Lung microvascular endothelial cell (primary cell): ENCODE data around the gene ZNF22. TPM values are rescaled to one million over a fixed set of nuclear protein-coding genes. Genes with fewer than 3 reads are reported as not detected.

Experiments used
- DNase-seq, 2 donors: peaks; one replicate each; pipeline versions ENCODE4 v3.0.0 to v3.0.0-alpha.2; 2010; ENCODE audit warnings: low read depth in 2 of 2
- total RNA-seq: library from RNA; depleted of rRNA; stranded (reverse); fragments of >200 nt; gene quantifications from 2 replicates; pipeline ENCODE4 v1.2.1, GENCODE V29; 2014

Gene ZNF22
- total RNA-seq, 1 donor from 2014 or later = 39.3 TPM

DNA sequence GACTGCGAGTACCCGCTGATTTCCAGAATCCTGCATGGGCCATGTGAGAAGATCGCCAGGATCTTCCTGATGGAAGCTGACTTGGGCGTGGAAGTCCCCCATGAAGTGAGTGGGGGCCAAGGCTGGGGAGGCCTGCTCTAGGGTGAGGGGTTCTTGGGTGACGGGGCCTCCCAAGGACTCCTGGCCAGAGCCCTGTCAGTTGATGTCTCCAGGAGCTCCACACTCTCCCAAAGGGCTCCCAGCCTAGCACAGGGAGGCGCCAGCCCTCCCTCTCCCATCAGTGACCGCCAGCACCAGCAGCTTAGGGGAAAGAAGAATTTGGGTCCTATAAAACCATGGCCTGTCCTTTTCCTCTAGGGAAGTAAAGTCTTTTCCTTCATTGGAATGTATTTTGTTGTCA lies 9.8 kb upstream of the ZNF22 start:
- DNase-seq = no peak

DNA sequence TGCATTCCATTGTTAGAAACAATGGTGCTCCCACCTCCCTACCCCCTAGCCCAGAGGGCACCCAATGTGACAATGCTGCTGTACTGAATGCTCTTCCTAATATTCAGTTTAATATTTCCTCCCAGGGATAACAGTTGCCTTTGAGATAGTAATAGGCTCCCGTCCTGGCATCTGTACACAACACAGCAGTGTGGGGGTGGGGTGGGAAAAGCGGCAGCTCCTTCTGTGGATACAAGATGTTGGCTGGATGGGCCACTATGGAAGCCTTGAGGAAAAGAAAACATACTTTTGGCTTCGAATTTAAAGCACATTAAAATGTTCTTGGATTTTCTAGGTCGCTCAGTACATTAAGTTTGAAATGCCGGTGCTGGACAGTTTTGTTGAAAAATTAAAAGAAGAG lies 9.2 kb upstream of the ZNF22 start:
- no peak for DNase-seq

DNA sequence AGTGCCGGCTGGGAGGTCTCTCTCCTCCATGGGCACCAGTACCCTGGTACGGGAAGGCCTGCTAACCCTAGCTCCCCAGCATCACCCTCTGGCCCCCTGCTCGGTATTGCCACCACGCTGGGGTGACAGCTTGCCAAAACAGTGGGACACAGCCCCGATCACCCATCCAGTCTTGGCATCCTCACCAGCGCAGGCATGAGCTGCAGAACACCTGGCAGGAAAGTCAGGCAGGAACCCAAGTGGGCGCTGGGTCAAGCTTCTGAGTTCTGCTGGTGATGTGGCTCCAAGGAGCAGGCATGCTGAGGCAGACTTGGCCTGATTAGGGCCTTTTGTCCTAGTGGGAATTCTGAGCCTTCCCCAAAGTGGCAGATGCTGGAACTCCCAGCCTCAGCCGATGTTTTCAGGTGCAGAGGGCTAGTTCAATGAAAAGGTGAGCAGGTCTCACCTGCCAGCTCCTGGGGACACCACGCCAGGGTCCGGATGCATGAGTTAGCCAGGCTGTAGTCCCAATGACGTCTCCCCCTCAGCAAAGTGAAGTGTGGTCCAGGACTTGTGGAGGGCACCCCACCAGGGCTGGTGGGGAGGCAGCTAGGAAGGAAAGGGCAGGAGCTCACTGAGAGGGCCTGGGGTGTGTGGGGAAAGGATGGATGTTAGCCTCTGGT lies 8.5 kb upstream of the ZNF22 start:
- no peak for DNase-seq

DNA sequence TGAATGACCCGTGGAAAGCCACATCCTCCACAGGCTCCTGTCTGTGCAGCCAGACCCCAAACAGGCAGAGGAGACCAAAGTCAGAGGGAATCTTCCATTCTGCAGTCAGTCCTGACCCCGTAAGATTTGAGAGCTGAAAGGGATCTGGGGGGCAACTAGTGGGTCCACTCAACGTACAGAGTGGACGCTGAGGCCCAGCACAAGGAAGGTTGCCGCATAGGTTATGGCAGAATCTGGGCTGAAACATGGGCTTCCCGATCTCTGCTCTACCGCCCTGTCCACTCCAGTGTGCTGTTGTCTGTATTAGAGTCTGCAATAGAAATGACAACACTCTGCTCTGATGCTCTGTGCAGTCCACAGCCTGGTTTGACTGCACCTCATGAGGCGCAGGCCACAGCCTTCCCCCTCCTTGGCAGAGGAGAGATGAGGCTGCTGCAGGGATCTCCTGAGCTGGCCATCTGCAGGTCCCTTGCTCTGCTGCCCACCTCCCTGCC lies 7.9 kb upstream of the ZNF22 start:
- DNase-seq = no peak

DNA sequence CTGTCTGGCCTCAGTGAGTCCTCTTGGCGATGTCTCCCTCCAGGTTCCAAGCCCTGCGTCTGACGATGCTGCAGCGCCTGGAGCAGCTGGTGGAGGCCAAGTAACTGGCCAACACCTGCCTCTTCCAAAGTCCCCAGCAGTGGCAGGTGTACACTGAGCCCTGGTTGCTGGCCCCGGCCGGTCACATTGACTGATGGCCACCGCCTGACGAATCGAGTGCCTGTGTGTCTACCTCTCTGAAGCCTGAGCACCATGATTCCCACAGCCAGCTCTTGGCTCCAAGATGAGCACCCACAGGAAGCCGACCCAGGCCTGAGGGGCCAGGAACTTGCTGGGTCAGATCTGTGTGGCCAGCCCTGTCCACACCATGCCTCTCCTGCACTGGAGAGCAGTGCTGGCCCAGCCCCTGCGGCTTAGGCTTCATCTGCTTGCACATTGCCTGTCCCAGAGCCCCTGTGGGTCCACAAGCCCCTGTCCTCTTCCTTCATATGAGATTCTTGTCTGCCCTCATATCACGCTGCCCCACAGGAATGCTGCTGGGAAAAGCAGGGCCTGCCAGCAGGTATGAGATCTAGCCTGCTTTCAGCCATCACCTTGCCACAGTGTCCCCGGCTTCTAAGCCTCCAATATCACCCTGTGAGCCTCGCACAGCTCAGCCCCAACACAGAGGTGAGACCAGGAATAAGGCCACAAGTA lies 7.3 kb upstream of the ZNF22 start:
- no peak for DNase-seq

DNA sequence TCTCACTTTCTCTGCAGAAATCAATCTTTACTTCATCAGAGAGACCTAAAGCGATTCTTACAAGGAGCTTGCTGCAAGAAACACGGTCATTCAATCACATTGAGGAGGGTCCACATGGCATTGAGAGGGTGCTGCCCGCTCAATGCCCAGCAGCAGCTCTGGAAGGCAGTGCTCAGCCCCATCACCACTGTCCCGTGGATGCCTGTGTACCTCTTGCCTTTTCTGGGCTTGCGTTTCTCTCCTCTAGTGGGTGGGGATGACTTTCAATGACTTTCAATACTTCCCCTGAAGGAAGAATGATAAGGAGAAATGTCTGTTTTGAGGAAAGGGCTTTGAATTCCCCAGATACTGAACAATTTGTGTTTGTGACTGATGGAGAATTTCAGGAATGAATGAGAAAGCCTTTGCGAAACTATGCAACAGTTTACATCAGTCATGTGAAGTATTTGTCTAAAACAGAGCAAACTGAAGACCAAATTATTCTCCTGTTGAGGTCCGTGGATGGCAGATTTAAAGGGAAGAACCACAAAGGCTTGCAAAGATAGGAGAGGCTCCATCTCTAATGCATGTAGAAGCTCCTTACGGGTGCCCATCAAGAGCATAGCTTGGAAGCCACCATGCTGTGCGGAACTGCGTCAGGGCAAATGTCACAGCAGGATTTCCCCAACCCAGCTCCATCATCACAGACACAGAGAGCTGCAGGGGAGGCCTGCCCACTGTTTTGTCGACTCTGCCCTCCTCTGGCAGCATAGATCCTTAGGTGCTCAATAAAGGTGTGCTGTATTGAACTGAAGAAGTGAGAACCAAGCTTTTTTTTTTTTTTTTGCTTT lies 6.6 kb upstream of the ZNF22 start:
- DNase-seq = no peak

DNA sequence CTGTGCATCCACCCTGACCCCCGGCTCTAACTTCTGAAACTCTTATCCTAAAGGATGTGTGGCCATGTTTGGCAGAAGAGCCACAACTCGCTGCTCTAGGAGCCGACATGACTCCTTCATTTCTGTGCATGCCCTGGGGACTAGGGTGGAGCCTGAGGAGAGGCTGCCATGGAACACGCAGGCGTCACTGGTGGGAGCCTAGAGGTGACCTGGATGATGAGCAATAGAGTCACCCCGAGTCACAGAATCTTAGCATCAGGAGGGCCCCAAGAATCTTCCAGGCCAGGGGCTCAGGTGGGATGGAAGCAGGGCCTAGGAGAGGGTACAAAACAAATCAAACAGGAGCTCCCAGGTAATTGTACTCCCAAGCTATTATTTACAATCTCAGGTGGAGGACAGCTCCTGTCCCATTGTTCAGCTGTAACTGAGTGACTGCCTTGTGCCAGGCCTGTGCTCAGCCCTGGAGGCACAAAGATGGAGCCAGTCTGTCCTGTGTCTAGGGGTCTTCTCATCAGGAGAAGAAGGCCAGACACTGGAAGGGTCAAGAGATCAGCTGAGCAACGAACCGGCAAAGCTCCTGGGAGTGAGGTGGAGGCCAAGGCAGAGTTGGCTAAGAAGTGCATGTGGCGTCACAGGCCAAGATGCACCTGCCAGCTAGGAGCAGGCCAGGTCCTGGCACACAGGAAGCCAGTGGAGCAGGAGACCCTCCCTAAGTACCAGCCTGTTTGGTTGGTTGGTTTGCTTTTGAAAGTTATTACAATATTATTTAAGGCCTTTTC lies 5.8 kb upstream of the ZNF22 start:
- DNase-seq = no peak

DNA sequence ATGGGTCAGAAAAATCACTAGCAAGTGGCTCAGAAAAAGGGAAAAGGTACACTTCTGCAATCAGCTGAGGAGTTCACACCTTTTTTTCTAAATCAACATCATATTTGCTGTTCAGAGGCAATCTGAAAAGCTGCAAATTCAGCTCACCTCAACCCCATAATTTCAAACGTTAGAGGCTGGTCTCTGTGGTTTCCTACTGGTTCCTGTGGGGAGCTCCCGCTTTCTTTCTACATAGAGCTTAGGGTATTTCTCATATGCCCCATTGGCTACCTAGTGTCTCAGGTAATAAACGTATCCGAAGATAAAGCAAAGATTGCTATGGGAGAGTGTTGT lies 5.2 kb upstream of the ZNF22 start:
- DNase-seq = no peak

DNA sequence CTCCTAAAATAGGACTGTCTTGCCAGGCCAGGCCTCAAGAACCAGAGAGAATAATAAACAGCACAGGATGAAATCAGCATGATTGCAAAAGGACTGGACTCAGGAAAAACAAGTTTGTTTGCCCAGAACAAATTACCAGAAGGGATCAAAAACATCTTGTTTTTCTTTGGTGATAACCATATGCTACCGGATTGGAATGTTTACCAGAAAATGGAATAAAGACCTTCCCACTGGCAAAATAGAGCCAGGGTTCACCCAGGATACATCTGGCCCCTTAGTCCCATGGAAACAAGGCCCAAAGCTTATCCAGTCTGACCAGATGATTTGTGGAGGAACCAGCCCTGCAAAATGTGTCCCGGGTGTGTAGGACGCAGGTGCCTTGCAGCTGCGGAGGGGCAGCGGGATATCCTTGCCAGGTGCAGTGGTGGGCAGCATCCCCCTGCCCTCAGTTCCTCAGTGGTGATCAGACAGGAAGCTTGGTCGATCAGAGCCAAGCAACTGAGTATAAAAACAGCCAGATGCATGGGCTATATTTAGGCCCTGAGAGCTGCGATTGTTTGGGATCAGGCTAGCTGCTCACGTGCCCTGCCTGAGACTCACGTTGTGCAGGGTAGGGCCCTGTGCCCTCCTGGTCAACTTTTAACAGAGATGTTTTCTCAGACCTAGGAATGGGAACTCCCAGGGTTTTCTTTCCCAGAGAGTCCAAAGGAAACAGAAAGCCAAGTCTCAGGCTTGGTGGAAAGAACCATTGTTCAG lies 4.6 kb upstream of the ZNF22 start:
- peak; percentile 94 to 98 for DNase-seq

DNA sequence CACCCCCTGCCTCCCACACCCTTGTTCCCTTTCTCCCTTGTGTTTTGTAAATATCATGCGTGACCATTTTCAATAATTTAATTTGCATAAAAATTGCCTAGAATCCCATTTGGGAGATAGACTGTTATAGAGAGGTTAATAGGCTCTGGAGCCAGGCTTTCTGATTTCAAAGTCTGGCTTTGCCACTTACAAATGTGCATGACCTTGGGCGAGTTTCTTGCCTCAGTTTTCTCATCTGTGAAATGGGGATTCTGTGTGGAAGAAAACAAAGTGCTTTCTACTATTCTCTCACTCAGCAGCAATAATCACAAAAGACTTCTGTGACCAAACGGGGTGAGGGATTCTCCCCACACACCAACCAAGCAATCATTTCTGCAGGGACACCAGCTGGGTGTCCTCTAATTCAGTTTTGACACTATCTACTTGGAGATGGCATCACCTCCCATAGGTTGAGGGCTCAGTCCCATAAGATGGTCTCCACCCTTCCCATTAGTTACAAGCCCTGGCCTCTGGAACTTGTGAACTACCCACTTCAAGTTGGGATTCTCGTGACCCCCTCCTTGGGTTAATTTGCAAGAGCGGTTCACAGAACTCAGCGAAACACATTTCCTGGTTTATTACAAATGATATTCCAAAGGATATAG lies 3.5 kb upstream of the ZNF22 start:
- DNase-seq = no peak

DNA sequence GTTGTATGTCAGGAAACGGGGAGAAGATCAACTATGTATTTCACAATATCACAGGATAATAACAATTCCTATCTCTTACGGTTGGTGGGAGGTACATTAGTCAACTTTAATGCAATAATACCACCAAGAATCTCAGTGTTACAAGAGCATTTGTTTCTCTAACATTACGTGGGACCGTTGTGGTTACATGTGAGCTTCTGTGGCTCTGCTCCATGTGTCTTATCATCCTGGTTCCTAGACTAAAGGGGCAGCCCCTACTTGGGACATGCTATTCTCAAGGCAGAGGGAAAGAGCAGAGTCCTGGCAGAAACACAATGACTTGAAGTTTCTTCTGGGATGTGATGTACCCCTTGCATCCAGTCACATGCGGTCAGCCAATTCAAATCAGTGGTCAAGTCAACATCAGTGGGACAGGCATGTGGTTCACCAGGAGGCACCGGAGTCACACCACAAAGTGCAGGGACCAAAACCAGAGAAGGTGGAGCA lies 2.5 kb upstream of the ZNF22 start:
- peak in 1 of 2 donors; percentile 1 for DNase-seq

DNA sequence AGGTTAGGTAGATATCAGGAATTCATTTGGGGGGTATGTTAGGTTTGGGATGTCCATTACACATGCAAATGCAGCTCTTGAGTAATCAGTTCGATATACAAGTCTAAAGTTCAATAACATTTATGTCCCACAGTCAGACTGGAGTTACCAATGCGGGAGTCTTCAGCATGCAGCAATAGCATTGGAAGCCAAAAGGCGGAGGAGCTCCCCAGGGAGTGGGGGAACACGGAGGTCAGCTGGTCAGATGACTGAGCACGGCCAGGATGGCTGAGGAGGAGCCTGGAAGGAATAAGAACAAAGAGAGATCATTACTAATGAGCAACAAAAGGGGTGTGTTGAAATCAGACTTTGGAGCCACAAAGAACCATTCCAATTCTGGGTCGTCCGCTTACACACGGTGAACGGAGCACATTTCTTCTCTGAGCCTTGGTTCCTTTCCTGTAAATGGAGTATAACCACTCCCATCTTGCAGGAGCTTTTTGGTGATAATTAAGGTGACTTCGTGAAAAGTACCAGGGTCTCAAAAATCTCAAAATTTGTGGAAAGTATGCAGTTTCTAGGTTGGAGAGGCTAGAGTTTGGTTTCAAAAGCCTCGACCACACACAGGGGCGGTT lies 478 bp upstream of the ZNF22 start:
- peak in 1 of 2 donors; percentile 74 for DNase-seq

DNA sequence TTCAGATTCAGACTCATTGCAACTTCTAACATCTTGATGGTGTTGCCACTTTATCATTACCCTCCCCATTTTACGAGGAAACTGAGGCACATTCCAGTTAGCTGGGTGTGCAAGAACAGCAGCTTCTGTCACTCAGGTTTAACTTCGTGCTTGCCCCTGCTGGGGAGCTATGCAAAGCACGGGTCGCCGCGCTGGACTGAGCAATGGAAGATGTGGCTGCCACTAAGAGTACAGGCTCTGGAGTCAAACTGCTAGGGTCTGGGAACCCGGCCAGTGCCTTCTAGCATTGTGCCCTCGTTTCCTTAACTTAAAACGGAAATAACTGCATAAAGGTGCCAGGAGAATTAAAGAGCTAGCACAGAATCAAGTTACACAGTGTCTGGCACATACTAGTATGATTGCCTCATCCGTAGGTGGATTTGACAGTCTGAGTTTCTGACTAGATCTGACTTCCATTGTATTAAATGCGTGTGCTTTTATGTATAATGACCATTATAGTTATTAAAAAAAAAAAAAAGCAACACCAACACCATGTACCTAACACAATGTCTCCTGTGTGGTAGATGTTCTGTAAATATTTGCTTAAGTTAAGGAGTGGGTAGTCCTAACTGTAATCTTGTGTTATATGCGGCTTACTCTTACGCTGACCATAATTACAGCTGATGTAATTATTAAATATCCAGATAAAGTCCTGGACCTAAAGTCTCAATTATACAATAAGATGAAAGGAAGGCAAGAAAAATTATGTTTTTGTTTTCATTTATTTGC lies 842 bp downstream of the ZNF22 start:
- peak; percentile 78 to 81 for DNase-seq

DNA sequence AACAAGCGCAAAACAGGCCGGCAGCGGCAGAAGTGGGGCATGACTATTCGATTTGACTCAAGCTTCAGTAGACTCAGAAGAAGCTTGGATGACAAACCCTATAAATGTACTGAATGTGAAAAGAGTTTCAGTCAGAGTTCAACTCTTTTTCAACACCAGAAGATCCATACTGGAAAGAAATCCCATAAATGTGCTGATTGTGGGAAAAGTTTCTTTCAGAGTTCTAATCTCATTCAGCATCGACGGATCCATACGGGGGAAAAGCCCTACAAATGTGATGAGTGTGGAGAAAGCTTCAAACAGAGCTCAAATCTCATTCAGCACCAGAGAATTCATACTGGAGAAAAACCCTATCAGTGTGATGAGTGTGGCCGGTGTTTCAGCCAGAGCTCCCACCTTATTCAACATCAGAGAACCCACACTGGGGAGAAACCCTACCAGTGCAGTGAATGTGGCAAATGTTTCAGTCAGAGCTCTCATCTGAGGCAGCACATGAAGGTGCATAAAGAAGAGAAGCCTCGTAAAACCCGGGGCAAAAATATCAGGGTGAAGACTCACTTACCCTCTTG lies 2.8 kb downstream of the ZNF22 start:
- DNase-seq = peak in 1 of 2 donors; percentile 0

DNA sequence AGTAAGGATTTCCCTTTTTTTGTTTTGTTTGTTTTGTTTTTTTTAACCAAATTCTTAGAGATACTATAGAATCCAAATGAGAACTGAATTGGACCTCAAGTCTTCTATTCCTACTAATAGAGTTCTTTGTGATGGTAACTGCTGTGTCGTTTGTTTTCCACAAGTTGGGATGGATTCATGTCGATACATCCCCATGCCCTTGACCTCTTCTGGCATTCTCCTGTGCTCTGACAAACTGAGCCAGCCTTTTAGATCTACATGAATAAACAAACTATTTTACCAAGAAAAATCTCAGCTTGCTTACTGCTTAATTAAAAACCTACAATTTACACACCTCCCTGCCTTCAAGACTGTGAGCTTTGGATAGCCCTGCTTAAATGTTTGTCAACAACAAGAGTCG lies 3.9 kb downstream of the ZNF22 start:
- DNase-seq = no peak

DNA sequence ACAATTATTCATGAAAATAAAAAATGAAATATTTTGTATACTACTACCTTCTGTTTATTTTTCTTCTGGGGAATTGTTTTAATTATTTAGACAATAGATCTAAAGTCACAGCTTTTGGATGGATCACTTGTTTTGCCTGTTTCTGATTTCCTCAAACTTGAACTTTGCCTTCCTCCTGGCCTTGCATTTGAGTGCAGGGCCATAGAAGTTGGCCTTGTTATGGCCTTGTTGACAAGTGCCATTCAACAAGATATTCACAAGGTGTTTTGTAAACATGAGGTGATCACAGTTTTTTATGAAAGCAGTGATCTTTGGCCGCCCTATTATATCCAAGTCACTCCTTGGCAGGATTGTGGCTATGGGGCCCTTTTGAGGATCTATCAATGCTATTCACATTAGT lies 4.6 kb downstream of the ZNF22 start:
- no peak for DNase-seq

DNA sequence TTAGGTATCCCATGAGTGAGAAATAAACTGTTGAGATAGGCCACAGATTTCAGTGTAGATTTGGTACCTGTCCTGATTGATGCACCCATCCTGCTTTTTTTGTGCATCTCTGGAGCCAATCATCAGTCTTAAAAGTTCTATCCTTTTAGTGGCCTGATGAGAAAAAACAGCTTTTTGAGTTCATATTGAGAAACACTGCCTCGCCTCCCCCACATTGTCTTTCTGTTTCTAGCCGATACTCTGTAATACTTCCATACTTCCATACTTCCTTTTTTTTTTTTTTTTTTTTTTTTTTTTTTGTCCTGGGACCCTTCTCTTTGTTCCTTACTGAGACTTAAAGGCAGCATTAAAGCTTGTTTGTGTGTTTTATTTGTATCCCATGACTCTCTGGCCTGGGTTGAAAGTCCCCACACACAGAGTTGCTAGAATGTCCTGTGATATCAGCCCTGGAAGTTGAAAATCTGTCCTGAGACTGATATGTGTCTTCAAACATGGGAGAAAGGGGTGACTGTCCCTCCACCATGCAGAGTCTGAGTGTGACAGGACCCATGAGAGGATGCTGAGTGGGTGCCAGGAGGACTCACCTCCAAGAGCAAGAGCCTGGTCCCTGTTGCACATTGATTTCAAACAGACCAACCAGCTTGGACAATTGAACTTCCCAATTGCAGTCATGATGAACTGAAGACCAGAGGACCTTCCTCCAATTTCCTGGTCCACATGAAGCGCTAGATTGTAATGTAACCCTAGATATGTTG lies 5.7 kb downstream of the ZNF22 start:
- DNase-seq = no peak
